Liver (tissue), 3 donors: ENCODE results near the gene PTAFR.

Experiments used
- ATF3 ChIP-seq: IDR thresholded peaks from 2 replicates; pipeline ENCODE4 v1.6.1; 2016; ENCODE audit warnings: antibody characterized with exemption
- CTCF ChIP-seq: fragments of 150-350 bp; IDR thresholded peaks from 2 replicates; pipeline ENCODE4 v1.5.1; 2017; ENCODE audit warnings: improper control_type of control experiment, low read depth, low read length; ENCODE audit not compliant: missing input control
- EGR1 ChIP-seq, 2 donors: IDR thresholded peaks; 2 replicates each; pipeline ENCODE4 v1.6.1; 2016 to 2018; ENCODE audit warnings: antibody characterized with exemption in 2 of 2, low read depth in 2 of 2
- FOXA1 ChIP-seq: IDR thresholded peaks from 2 replicates; pipeline ENCODE4 v1.6.1; 2016; ENCODE audit warnings: antibody characterized with exemption
- HNF4A ChIP-seq, 2 donors: conservative IDR thresholded peaks; 2 replicates each; pipeline ENCODE4 v1.6.1; 2016; ENCODE audit warnings: antibody characterized with exemption in 2 of 2, mild to moderate bottlenecking in 2 of 2
- JUND ChIP-seq, 2 donors: IDR thresholded peaks; 2 replicates each; pipeline ENCODE4 v1.6.1; 2016; ENCODE audit warnings: antibody characterized with exemption in 2 of 2
- MAX ChIP-seq: IDR thresholded peaks from 2 replicates; pipeline ENCODE4 v1.6.1; 2016; ENCODE audit warnings: antibody characterized with exemption
- NR2F2 ChIP-seq: IDR thresholded peaks from 2 replicates; pipeline ENCODE4 v1.6.1; 2016; ENCODE audit warnings: antibody characterized with exemption
- RAD21 ChIP-seq, 2 donors: IDR thresholded peaks; 2 replicates each; pipeline ENCODE4 v1.6.1; 2016; ENCODE audit warnings: antibody characterized with exemption in 2 of 2, mild to moderate bottlenecking in 2 of 2
- SP1 ChIP-seq: IDR thresholded peaks from 2 replicates; pipeline ENCODE4 v1.6.1; 2018; ENCODE audit warnings: antibody characterized with exemption, mild to moderate bottlenecking
- TAF1 ChIP-seq: conservative IDR thresholded peaks from 2 replicates; pipeline ENCODE4 v1.6.1; 2016; ENCODE audit warnings: antibody characterized with exemption, mild to moderate bottlenecking
- YY1 ChIP-seq: IDR thresholded peaks from 2 replicates; pipeline ENCODE4 v1.6.1; 2016; ENCODE audit warnings: antibody characterized with exemption, mild to moderate bottlenecking
- donor health status: healthy.
- donor health status: healthy.

GRCh38 chr1:28115267-28115666, 61.2 kb downstream of the PTAFR start:
- TF ChIP-seq YY1 (no peak), CTCF (no peak), JUND (IDR thresholded peaks at IDR 0.05) (no peak), MAX (no peak), FOXA1 (no peak), SP1 (no peak), RAD21 (IDR thresholded peaks at IDR 0.05) (no peak), TAF1 (no peak), EGR1 (IDR thresholded peaks at IDR 0.05; ENCODE audit: low read depth in 2 of 2) (no peak), ATF3 (no peak), NR2F2 (no peak), HNF4A (conservative IDR thresholded peaks at IDR 0.05) (no peak)
